T47D (cell line): ENCODE data around the gene COL5A3.
A peak's percentile ranks its signal among the peaks of the same experiment; 100 is the strongest.
"Not testable (repeated sequence)": the region's sequence is repeated elsewhere in the genome, so short reads cannot be mapped to it uniquely, and the experiment has no call there.

Source experiments
- DNase-seq, 2 experiments: peaks; one replicate each; pipeline versions ENCODE4 v3.0.0 to v3.0.0-alpha.2; 2011 to 2012; ENCODE audit warnings: low read depth in 1 of 2, low spot score in 1 of 2
- JUND ChIP-seq: IDR thresholded peaks from 2 replicates; pipeline ENCODE4 v1.6.1; 2012; ENCODE audit warnings: low read depth
- in situ Hi-C: cut with HindIII; loops from 2 replicates; pipeline ENCODE4 v1.10.0; 2016; ENCODE audit warnings: low sequenced_read_pairs, low pct_unique_long_range_greater_than_20kb

Gene COL5A3

GRCh38 chr19:9958379-9958821 lies 51.9 kb downstream of the COL5A3 start:
- TF ChIP-seq JUND = no peak
- no peak for DNase-seq
- in situ Hi-C loops = no loop called here

GRCh38 chr19:9956956-9957355 lies 53.3 kb downstream of the COL5A3 start:
- no peak for DNase-seq
- in situ Hi-C loops = no loop called here
- no peak for TF ChIP-seq JUND

- in situ Hi-C loops = no loop called here
- TF ChIP-seq JUND = no peak
- DNase-seq = no peak
Observed at GRCh38 chr19:9953802-9954542, 56.3 kb downstream of the COL5A3 start.

- DNase-seq = no peak
- in situ Hi-C loops = no loop called here
- no peak for TF ChIP-seq JUND
Observed at GRCh38 chr19:9952276-9952675, 58.0 kb downstream of the COL5A3 start.

GRCh38 chr19:9947441-9947840 lies 62.9 kb downstream of the COL5A3 start:
- TF ChIP-seq JUND = no peak
- in situ Hi-C loops = no loop called here
- DNase-seq = no peak

DNA sequence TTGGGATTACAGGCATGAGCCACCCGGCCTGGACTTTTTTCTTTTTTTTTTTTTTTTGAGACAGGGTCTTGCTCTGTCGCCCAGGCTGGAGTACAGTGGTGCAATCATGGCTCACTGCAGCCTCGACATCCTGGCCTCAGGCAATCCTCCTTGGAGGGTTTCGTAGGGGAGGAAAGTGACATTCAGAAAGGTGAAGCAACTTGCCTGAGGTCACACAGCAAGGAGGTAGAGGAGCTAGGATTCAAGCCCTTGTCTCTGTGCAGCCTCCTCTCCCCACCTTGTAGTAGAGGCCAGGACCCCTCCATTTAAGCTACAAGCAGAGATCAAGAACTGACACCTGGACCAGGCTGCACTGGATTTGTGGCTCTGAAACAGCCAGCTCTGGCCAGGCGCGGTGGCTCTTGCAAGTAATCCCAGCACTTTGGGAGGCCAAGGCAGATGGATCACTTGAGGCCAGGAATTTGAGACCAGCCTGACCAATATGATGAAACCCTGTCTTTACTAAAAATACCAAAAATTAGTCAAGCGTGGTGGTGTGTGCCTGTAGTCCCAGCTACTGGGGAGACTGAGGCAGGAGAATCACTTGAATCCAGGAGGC lies 63.7 kb downstream of the COL5A3 start:
- in situ Hi-C loops, DNase-seq: not testable (repeated sequence)

GRCh38 chr19:9945319-9945966 lies 64.9 kb downstream of the COL5A3 start:
- in situ Hi-C loops = no loop called here
- no peak for DNase-seq
- TF ChIP-seq JUND = no peak

DNA sequence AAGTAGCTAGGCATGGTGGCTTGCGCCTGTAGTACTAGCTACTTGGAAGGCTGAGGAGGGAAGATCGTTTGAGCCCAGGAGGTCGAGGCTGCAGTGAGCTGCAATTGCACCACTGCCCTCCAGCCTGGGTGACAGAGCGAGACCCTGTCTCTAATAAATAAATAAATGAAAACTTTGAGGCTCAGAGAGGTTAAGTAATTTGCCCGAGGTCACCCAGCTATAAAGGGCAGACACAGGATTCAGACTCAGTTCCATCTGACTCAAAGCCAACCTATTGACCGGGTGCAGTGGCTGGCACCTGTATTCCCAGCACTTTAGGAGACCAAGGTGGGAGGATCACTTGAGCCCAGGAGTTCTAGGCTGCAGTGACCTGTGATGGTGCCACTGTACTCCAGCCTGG lies 66.6 kb downstream of the COL5A3 start:
- in situ Hi-C loops = no loop called here
- no peak for DNase-seq
- no peak for TF ChIP-seq JUND

- in situ Hi-C loops = no loop called here
- DNase-seq = no peak
- no peak for TF ChIP-seq JUND
Observed at GRCh38 chr19:9941671-9942070, 68.6 kb downstream of the COL5A3 start.

DNA sequence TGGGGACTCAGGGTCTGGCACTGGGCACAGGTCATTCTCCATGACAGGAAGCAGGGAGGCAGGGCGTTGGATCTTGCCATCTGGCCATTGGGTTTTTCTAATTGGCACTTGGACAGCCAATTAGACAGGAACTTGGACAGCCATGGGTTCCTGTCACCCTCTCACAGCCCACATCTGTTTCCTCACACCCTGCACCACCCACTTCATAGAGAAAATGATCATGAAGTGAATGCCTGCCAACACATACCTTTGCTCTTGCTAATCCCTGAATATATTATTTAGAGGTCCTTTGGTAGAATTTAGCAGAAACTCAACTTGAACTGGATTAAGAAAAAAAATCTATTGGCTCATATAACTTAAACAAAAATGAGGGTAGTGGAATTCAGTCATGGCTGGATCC lies 69.1 kb downstream of the COL5A3 start:
- DNase-seq = no peak
- TF ChIP-seq JUND = no peak
- in situ Hi-C loops = no loop called here

- DNase-seq = no peak
- in situ Hi-C loops = no loop called here
- no peak for TF ChIP-seq JUND
Observed at GRCh38 chr19:9940778-9941177, 69.5 kb downstream of the COL5A3 start.

DNA sequence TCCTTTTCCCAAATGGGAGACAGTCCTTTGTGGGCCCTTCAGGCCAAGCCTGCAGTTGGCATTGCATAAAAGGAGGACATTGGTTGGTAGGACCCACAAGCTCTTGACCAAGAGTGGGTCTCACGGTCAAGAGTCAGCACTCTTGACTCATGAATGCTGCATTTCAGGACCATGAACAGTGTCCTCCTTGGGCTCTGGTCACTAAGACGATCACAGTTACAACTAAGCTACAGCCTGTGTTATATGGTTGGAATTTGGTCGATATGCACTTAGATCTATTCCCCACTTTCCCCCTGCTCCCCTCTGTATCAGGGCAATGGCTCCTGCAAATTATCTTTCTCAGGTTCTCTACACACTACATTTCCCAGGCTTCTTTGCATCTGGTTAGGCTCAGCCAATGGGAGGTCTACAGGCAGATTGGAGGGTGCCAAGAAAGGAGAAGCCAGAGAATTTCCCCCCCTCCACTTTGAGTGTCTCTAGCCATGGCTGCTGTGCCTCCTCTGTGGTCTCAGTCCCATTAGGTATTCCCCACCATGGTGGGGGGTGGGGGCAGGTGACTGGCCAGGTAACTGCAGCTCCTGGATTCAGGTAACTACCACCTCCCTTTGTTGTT lies 70.9 kb downstream of the COL5A3 start:
- TF ChIP-seq JUND = no peak
- in situ Hi-C loops = no loop called here
- peak in 1 of 2 experiments; percentile 53 for DNase-seq

GRCh38 chr19:9937001-9937411 lies 73.3 kb downstream of the COL5A3 start:
- in situ Hi-C loops = no loop called here
- no peak for TF ChIP-seq JUND
- no peak for DNase-seq
